CMK (cell line): ENCODE measurements around the gene PLCB4.

ENCODE experiments used
- DNase-seq: peaks from one replicate; pipeline ENCODE4 v3.0.0-alpha.2; 2010; ENCODE audit warnings: low read depth

The PLCB4 gene

DNA sequence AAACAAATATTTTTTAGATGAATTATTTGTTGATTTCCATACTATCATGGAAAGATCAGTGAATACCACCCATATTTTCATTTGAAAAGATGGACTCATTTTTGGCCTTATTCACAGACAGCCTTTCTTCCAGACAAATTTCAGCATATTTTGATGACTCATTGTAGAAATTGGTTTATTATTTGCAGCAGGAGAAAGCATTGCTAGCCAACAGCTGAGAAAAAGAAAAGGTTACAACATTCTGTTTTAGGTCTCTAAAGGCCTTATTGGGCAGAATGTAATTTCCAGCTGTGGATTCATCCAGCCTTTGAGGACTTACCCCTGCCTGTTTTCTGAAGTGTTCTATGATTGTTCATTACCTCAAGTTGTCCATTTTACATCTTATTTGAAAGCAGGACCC, 201.9 kb downstream of the PLCB4 start:
- no peak for DNase-seq

DNA sequence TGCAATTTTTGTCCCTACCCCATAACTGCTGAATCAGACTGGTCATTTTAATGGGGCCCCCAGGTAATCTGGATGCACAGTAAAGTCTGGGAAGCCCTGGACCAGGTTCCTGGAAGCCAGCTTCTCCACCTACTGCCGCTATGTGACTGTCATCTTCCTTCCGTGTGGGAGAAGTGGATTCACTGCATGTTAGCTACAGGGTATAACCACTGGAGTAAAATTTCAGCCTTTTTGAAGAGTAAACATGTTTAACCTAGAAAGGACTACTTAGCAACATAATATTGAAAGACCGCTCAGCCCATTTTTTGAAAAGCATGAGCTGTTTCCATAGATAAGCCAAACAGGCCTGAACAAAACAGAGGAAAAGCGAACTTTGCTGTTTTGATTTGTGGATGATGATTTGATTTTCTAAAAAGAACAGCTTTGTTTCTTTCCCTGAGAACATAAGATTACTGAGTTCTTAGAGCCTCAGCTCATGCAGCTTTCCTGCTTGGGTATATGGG, 208.1 kb downstream of the PLCB4 start:
- no peak for DNase-seq

DNA sequence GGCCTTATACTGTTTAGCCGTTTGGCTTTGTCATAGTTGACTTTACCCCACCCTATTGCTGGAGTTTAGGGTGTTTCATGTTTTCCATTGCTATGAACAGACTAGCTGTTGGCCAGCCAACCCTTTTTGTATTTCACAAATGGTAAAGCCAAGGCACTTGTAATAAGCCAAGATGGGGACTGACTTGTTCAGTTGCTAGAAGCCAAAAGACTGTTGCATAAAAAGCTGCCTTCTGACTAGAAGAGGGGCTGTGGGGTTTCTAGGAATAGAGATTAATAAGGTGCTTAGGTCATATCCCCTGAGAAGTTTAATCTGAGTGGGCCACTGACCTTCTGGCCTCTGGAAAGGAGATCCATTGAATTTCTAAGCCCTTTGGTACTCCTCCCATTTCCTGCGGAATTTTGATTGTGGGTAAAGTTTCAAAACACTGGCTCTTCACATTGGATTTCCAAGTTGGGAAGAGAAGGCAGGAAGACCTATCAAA, 211.1 kb downstream of the PLCB4 start:
- DNase-seq = no peak

DNA sequence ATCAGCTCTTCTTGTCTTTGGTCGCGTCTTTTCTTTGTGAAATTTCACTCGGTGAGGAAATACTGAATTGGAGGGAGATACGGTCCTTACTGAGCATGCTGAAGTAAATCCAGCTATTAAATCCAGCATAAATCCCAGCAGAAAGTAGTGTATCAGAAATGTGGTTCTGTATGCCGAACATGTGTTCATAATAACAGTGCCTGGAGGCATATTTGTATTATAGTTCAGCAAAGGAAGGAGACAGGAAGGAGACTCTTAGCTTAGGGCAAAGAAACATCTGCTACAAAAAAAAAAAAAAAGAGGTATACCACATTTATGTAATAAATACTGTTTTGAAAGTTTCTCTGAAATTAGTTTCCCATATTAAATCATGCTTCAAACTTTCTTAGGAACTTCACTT, 211.8 kb downstream of the PLCB4 start:
- DNase-seq = no peak

DNA sequence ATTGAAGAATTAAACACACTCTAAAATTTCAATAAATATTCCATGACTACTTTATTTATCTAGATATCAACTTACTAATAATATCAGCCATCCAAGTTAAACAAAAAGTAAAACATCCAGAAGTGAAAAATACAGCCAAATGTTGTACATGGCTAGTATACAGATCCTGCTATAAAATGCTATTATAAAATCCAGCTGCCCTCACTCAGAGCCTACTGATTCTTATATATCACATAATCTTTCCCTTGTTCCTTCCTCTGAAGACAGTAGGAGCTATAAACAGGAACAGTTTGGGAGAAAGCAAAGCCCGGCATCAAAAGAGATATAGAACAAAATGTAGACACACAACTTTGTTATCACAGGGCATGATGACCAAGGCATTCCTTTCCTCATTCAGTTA, 212.9 kb downstream of the PLCB4 start:
- no peak for DNase-seq

DNA sequence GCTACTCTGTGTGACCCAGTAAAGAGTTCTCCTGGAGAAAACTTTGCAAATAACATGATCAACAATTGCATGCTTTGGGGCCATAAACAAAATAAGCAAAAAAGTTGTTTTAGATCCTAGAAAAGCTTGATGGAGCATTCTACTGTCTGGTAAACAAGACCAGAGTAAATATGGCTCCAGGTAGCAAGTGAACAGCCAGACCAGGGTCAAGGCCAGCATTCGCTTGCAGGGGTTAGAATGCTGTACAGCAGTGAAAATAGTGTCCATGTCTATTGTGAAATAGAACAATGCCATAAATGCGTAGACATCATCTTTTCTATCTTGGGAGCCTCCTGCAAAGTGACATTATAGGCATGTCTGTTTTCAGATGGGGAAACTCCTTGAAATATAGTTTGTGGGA, 216.7 kb downstream of the PLCB4 start:
- no peak for DNase-seq

DNA sequence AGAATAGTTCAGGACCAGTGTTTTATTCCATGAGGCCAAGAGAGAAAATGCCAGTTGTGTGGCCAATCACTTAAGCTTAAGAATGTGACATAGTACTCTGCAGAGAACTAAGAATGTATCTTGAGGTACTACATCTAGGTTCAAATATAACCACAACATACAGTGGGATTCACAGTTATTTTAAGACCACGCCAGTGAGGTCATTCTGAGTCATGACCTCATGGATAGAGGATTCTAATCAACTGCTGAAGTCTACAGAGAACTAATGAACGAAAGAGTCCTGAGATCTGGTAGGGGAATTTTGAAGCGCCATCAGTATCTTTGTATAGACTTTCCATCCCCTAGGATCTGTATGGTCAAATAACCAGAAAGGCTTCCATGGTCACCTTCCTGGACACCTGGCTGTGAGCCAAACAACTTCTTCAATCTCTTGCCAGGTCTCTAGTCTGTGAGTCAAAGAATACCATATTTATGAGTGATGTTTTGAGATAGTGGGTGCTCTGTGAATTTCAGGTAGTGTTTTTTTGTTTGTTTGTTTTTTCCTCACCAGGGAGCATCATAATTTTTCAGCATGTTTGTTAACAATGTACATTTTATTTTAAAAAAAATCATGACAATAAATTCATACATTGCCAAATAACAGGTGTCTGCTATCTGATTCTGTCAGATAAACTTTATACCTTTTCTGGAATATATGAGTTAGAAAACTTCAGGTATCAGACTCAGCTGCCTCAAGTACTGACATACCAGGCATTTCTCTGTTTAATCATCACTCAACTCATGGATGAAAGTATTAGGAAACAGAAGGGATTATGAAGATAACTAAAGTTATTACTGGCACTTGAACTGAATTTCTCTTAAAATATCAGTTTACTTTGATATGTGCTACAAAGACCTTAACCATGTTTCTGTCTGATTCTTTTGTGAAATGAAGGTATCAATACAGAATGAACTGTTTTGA, 217.9 kb downstream of the PLCB4 start:
- DNase-seq = no peak

DNA sequence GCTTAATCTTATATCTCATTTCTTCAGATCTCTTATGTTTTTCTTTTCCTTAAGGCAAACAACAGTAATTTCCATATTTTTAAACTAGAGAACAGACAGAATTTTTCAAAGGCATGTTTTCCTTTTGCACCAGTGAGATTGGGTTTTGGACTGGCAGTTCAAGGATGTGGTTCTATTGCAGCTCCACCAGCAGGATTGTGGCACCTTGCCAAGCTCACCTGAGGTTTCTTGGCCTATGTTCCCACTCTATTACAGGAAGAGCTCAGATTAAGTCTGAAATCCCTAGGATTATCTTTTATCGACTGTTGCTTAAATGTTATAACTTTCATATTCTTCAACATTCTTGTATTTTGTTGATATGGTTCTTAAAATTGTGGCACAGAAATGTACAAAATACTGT, 218.9 kb downstream of the PLCB4 start:
- no peak for DNase-seq

DNA sequence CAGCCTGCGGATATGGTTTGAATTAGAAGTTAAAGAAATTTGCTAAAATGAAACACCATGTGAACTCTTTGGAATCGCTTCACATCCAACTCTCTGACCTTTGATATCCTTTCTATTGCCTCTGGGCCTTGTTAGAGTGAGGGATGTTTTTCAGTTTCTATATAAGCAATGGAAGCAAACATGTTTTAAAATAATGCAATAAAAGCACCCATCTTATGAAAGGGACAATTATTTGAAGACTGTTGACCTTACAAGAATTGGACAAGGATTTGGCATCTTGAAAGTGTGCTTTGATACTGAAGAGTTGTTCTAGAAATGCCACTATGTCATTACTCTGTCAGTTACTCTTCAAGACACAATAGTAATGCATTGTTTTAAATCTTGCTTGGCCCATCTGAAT, 221.4 kb downstream of the PLCB4 start:
- DNase-seq = no peak

DNA sequence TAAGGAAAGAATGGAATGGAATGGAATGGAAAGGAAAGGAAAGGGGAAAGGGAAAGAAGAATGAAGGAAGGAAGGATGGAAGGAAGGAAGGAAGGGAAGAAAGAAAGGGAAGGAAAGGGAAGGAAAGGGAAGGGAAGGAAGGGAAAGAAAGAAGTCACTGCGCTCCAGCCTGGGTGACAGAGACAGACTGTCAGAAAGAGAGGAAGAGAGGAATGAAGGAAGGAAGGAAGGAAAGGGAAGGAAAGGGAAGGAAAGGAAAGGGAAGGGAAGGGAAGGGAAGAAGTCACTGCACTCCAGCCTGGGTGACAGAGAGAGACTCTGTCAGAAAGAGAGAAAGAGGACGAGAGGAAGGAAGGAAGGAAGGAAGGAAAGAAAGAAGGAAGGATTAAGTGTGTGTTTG, 224.3 kb downstream of the PLCB4 start:
- no peak for DNase-seq

DNA sequence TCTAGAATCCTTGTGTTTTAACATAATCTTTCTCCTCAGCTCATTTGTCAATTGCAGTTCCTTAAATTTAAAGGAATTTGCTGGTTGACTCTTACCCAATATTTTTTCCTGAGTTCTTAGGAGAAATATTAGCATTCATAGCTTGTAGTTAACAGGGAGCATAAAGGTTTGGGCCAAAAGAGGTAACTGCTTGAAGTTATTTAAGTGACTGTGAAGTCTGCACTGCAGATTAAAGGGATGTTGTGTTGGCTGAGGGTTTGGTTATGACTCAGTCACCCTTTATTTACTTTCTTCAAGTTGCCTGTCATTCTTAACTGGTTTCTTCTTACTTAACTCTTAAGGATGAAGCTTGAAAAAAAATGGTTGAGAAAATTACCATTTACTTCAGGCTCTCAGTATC, 225.2 kb downstream of the PLCB4 start:
- no peak for DNase-seq

DNA sequence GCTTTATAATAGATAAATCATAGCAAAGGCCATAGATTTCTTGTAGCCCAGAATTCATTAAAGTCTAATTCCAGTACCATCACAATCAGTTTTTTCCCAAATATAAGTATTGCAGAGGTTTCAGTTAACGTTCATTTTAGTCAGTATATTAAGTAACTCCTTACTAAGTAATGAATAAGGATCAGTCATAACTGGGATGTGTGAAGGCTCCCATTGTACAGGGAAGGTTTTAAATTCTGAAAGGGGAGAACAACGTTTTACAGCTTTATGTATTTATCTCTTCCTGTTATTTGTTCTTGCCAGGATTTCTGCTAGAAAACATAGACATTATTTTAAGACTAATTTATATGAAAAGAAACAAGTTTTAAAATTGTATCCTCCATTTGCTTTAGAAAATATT, 230.0 kb downstream of the PLCB4 start:
- no peak for DNase-seq

DNA sequence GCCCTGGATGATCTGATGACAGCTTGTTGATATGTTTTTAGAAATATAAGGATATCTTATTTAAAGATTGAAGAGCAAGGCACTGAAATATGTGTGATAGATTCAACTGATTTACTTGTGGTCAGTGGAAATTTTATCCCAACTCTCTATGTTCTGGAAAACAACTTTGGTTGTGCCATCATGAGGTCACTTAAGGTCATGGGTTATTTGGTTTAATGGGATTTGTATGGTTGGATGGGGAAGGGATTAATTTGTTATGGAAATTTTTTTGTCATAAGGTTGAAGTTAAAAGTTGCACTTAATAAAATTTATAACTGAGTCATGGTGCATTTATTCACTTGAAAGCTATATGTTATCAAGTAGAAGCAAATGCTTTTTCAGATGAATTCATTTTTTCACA, 231.2 kb downstream of the PLCB4 start:
- no peak for DNase-seq

DNA sequence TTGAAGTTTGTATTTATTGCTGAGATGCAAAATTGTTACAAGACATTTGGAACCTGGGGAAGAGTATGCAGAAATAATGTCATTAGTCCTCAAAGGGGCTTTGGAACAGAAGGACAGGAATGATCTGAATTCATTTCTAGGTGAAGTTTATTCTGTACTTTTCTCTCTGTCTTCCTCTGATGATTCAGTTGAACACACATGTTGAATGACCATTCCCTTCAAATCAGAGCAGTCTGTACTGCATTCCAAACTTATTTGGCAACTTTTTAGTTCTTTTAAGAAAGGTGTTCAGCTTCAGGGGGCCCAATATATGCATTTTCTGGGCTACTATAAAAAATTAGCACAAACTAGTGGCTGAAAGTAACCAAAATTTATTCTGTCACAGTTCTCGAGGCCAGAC, 231.6 kb downstream of the PLCB4 start:
- DNase-seq = no peak

DNA sequence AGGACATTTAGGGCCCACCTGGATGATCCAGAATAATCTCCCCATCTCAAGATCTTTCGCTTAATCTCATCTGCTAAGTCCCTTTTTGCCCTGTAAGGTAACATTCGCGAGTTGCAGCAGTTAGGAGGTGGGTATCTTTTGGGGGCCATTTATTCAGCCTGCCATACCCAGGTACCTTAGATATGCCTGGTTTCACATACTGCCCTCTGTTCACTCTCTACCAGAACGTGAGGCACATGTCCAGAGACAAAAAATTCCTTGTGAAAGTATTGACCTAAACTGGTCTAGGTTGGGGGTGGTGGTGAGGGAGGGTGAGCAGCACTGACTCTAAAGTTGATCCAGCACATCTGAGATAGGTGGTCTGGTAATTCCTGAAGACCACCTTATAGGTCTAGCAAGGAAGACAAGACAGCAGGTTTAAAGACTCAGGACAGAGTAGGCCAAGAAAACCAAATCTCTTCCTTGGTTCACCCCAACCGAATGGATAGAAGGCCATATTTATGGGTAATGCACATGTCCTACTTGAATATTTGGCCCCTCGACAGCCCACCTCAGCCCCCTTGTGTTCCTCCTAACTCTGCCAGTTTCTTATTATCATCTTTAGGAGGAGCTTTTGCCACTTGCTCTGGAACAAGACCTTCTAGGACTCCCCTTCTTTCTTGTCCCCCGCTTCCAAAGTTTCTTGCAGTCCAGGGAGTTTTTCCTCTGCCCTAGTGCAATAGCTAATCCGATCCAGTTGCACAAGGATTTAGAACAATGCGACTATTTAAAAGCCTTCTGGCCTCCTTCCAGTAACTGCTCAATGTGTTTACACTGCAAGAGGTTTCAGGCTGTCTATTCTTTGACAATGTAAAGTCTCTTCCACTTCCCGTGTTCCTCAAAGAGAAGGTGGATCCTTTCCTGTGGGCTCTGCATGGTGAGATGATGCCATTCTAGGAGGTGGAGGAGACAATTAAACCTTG, 232.5 kb downstream of the PLCB4 start:
- no peak for DNase-seq

DNA sequence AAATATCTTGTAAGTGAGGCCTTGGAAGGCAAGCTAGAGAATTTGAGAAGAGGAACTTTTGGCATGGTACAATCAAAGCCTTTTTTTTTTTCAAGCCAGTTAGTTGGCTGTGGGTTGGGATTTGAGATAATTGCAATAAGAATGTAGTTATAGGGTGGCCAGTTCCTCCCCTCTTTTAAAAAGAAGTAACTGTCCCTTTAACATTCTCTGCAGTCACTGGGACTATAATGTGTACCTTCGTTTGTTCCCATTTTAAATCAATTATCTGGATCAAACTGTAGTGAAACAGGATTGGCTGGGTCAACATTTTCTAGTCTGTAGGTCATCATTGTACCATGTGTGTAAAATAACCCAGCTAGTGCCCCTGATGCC, 233.2 kb downstream of the PLCB4 start:
- no peak for DNase-seq

DNA sequence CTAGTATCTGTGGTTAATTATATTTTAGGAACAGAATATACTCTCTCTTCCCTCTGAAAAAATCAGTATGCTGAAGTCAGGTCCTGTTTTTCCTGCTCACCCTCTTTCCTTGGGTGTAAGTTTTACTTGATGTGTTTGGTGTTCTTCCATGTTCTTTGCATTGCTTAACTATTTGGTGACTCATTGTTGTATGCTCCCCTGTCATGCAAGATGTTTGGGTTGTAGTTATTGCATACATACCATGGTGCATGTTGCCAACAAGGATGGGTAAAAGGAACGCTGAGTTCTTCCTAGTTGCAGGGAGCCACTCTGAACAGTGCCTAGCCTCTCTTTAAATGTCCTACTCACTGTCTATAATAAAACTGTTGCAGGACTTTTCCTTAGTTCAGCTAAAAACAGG, 237.6 kb downstream of the PLCB4 start:
- DNase-seq = no peak

DNA sequence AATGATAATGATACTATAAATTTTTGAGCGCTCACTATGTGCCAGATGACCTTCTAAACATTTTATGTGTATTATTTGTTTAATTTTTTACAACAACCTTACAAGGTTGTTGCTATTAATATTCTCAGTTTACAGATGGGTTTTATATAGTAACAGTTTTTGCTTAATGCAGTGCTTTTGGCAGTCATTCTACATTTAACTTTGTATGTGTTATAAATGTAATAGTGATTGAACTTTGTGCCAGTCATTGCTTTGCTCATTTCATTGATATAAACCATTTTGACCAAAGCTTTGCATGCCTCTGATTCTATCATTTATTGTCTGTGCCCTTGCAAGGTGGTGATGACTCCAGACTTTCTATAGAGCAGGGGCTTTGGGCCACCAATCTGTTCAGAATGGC, 239.2 kb downstream of the PLCB4 start:
- DNase-seq = no peak

DNA sequence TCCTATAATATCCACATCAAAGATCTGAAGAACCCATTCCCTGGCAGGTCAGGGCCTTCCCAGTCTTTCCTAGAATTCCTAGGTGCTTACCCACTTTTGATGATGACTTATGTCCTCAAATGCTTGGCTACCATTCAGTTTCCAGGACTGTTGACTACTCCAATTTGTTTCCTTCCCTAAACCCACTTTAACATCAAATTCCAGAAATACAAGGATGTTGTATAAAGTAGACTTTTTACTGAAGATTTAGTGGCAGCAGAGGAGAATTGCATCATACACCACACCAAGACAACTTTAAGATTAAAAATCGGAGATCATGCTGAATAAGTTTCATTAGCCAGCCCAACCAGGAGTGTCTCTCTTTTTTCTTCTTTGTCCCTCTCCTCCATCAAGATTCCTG, 242.2 kb downstream of the PLCB4 start:
- DNase-seq = no peak

DNA sequence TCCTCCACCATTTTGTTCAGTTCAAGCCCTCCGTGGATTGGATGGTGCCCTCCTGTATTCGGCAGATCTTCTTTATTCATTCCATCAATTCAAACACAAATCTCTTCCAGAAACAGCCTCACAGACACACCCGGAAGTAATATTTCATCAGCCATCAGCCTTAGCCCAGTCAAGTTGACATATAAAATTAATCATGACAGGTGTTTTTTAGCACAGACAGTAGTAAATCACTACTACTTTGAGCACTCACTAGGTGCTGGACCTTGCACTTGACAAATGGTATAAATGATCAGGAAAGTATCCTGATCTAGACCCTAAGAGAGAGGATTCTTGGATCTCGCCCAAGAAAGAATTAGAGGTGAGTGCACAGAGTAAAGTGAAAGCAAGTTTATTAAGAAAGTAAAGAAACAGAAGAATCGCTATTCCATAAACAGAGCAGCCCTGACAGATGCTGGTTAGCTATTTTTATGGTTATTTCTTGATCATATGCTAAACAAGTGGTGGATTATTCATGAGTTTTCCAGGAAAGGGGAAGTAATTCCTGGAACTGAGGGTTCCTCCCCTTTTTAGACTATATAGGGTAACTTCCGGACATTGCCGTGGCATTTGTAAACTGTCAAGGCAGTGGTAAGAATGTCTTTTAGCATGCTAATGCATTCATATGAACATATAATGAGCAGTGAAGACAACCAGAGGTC, 250.9 kb downstream of the PLCB4 start:
- peak; percentile 25 for DNase-seq

DNA sequence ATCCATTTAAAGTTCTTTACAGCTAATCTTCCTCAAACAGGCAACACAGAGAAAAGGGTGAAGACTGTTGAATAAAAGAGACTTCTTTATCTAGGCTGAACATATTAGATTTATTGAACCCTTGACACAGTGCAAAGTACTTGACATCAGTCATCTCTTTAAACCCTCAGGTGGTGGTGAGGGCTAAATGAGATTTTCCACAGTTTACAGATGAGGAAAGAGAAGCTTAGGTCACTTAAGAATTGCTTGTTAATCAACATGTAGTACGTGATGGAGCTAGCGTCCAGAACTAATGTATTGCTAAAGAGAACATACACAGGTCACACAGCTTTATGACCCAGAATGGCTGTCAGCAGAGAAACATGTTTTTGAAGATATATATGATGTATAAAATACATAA, 252.1 kb downstream of the PLCB4 start:
- no peak for DNase-seq

DNA sequence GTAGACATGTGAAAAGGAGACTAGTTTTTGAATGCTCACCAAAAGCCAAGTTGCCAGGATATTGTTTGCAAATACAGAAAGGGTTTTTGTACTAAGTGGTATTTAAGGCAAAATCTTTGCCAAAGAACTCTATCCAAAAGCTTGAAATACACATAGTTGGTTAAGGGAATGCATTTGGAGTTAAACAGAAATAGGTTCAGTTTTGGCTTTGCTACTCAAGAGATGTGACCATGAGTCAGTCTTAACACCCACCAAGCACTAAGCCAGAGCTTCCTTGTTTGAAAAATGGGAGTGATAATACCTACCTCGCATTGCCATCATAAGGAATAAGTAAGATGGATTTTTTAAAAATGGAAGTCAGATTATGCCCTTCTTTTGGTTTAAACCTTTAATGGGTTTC, 253.8 kb downstream of the PLCB4 start:
- no peak for DNase-seq
